HCT116 (cell line): ENCODE results near the gene TMEM121. TPM values are rescaled to one million over a fixed set of nuclear protein-coding genes. Genes with fewer than 3 reads are reported as not detected.

Experiments used
- ATAC-seq: fragments of 200-7000 bp; cut with Tn5 transposase; 2 replicates; pipeline ENCODE4 v1.9.1; 2020; ENCODE audit warnings: mild to moderate bottlenecking, moderate library complexity
- BruUV-seq: library from RNA; stranded (reverse); fragments of 400-500 nt; replicated peaks from 2 replicates; lab custom pipeline; 2021; lab: Mats Ljungman, UMichigan
- CTCF ChIA-PET: fragments of 300-600 bp; sonication (Branson Sonifier 250); formaldehyde crosslinking; loops from one replicate; lab custom pipeline; 2021; ENCODE audit warnings: antibody characterized with exemption; lab: Charles Lee
- POLR2A ChIA-PET: fragments of 300-600, 350-600 bp; sonication (Branson Sonifier 250); formaldehyde crosslinking; loops from one replicate; lab custom pipeline; 2021; ENCODE audit warnings: antibody characterized with exemption; lab: Charles Lee
- RAD21 ChIA-PET, 2 experiments: fragments of 300-600 bp; sonication (Branson Sonifier 250); formaldehyde crosslinking; loops; one replicate each; lab custom pipeline; 2023; ENCODE audit warnings: low total read pairs in 2 of 2; ENCODE audit not compliant: uncharacterized antibody in 2 of 2, unreplicated experiment in 2 of 2, low non-redundant PET in 1 of 2; lab: Charles Lee
- DNase-seq: peaks from one replicate; pipeline ENCODE4 v3.0.0-alpha.2; 2010; ENCODE audit warnings: low read depth, low spot score
- H2AFZ ChIP-seq: fragments of 200-600 bp; shearing (Covaris generic), sonication (generic); 2 replicates; pipeline ENCODE4 v1.6.1; 2017; ENCODE audit warnings: low read depth, mixed run types, mixed read lengths, antibody characterized with exemption, low read length; ENCODE audit not compliant: poor library complexity, severe bottlenecking
- H3K27ac ChIP-seq: 2 replicates; pipeline ENCODE4 v1.5.1; 2012; ENCODE audit warnings: low read depth, low read length
- H3K27me3 ChIP-seq: fragments of 200-600 bp; sonication (generic); 2 replicates; pipeline ENCODE4 v1.6.1; 2016; ENCODE audit warnings: mixed run types, low read length, mixed read lengths; ENCODE audit not compliant: insufficient read depth
- H3K36me3 ChIP-seq, 2 experiments: fragments of 200-500 bp in 1 of 2; fragments of 200-600 bp in 1 of 2; sonication (Bioruptor generic) in 1 of 2; sonication (generic) in 1 of 2; 2 replicates each; pipeline versions ENCODE4 v1.5.1 to v1.6.1; 2014 to 2016; ENCODE audit warnings: low read length in 2 of 2, inconsistent platforms in 1 of 2, mixed read lengths in 1 of 2, mixed run types in 1 of 2; ENCODE audit not compliant: insufficient read depth in 2 of 2, control insufficient read depth in 1 of 2
- H3K4me1 ChIP-seq, 2 experiments: fragments of 200-600 bp in 1 of 2; sonication (generic) in 1 of 2; 2 replicates each; pipeline versions ENCODE4 v1.5.1 to v1.6.1; 2012 to 2017; ENCODE audit warnings: low read length in 2 of 2, inconsistent platforms in 1 of 2, mild to moderate bottlenecking in 1 of 2, mixed read lengths in 1 of 2, mixed run types in 1 of 2, moderate library complexity in 1 of 2; ENCODE audit not compliant: insufficient read depth in 2 of 2, control insufficient read depth in 1 of 2
- H3K4me2 ChIP-seq: fragments of 200-600 bp; sonication (generic); 2 replicates; pipeline ENCODE4 v1.6.1; 2017; ENCODE audit warnings: mixed run types, low read length, mixed read lengths
- H3K4me3 ChIP-seq, 2 experiments: fragments of 200-600 bp in 1 of 2; sonication (generic) in 1 of 2; replicated peaks in 1 of 2; 2 replicates each; pipeline ENCODE4 v1.5.1; 2011 to 2016; ENCODE audit warnings: low read length in 2 of 2, control low read depth in 1 of 2, low read depth in 1 of 2, mild to moderate bottlenecking in 1 of 2, mixed read lengths in 1 of 2, mixed run types in 1 of 2
- H3K79me2 ChIP-seq: fragments of 200-600 bp; sonication (generic); 2 replicates; pipeline ENCODE4 v1.6.1; 2017; ENCODE audit warnings: mild to moderate bottlenecking, mixed run types, low read length, moderate library complexity, mixed read lengths; ENCODE audit not compliant: insufficient read depth
- H3K9ac ChIP-seq: fragments of 200-600 bp; sonication (generic); 2 replicates; pipeline ENCODE4 v1.6.1; 2016; ENCODE audit warnings: low read length, mixed read lengths
- H3K9me2 ChIP-seq: fragments of 200-600 bp; sonication (generic), shearing (Covaris generic); 2 replicates; pipeline ENCODE4 v1.6.1; 2017; ENCODE audit warnings: mixed run types, mild to moderate bottlenecking, moderate library complexity; ENCODE audit not compliant: insufficient read depth
- H3K9me3 ChIP-seq, 2 experiments: fragments of 200-500 bp in 1 of 2; fragments of 200-600 bp in 1 of 2; sonication (Bioruptor generic) in 1 of 2; sonication (generic) in 1 of 2; 2 replicates each; pipeline ENCODE4 v1.6.1; 2014 to 2017; ENCODE audit warnings: low read length in 2 of 2, mixed read lengths in 2 of 2, inconsistent platforms in 1 of 2, low read depth in 1 of 2, mild to moderate bottlenecking in 1 of 2, mixed run types in 1 of 2, moderate library complexity in 1 of 2; ENCODE audit not compliant: control insufficient read depth in 1 of 2, insufficient read depth in 1 of 2
- H4K20me1 ChIP-seq: fragments of 200-600 bp; sonication (generic), shearing (Covaris generic); 2 replicates; pipeline ENCODE4 v1.6.1; 2017; ENCODE audit warnings: mixed run types, mild to moderate bottlenecking, moderate library complexity; ENCODE audit not compliant: insufficient read depth
- ATF3 ChIP-seq: IDR thresholded peaks from 2 replicates; pipeline ENCODE4 v1.6.1; 2012
- CBX3 ChIP-seq: IDR thresholded peaks from 2 replicates; pipeline ENCODE4 v1.6.1; 2012; ENCODE audit warnings: low read depth
- EGR1 ChIP-seq: IDR thresholded peaks from 2 replicates; pipeline ENCODE4 v1.6.1; 2012; ENCODE audit warnings: low read depth
- EZH2 ChIP-seq: fragments of 200-600 bp; sonication (generic); IDR thresholded peaks from 2 replicates; pipeline ENCODE4 v1.6.1; 2017; ENCODE audit warnings: antibody characterized with exemption, mixed run types
- EZH2phosphoT487 ChIP-seq: fragments of 200-600 bp; IDR thresholded peaks from 2 replicates; pipeline ENCODE4 v1.6.1; 2018; ENCODE audit warnings: antibody characterized with exemption, borderline replicate concordance
- FOSL1 ChIP-seq: IDR thresholded peaks from 2 replicates; pipeline ENCODE4 v1.6.1; 2012; ENCODE audit warnings: low read depth
- JUND ChIP-seq: IDR thresholded peaks from 2 replicates; pipeline ENCODE4 v1.6.1; 2012
- POLR2A ChIP-seq: IDR thresholded peaks from 2 replicates; pipeline ENCODE4 v1.7.0; 2011; ENCODE audit warnings: borderline replicate concordance; ENCODE audit not compliant: insufficient read depth, insufficient read length; ENCODE audit errors: extremely low read depth
- POLR2AphosphoS5 ChIP-seq: IDR thresholded peaks from 2 replicates; pipeline ENCODE4 v1.6.1; 2011; ENCODE audit warnings: mild to moderate bottlenecking, low read depth, low read length, moderate library complexity
- RAD21 ChIP-seq: IDR thresholded peaks from 2 replicates; pipeline ENCODE4 v1.6.1; 2012; ENCODE audit warnings: low read depth, mild to moderate bottlenecking
- REST ChIP-seq: IDR thresholded peaks from 2 replicates; pipeline ENCODE4 v1.6.1; 2012; ENCODE audit warnings: low read depth
- SRF ChIP-seq: IDR thresholded peaks from 2 replicates; pipeline ENCODE4 v1.6.1; 2012; ENCODE audit warnings: low read depth
- TCF7L2 ChIP-seq: IDR thresholded peaks from 2 replicates; pipeline ENCODE4 v1.7.0; 2011; ENCODE audit warnings: borderline replicate concordance, inconsistent platforms; ENCODE audit not compliant: insufficient read depth, insufficient read length; ENCODE audit errors: extremely low read depth
- ZFX ChIP-seq: fragments of 450-650 bp; IDR thresholded peaks from 2 replicates; pipeline ENCODE4 v1.6.1; 2017
- ZNF274 ChIP-seq: fragments of 200-500 bp; sonication (Bioruptor generic); IDR thresholded peaks from 2 replicates; pipeline ENCODE4 v1.6.1; 2014; ENCODE audit warnings: mild to moderate bottlenecking, low read depth, low read length, inconsistent platforms
- intact Hi-C: fragments of 100-400 bp; cut with micrococcal nuclease; formaldehyde crosslinking; loops from 2 replicates; pipeline ENCODE4 v1.10.0; 2022
- total RNA-seq: library from RNA; stranded (reverse); gene quantifications from one replicate; pipeline ENCODE4 v1.2.1, GENCODE V29; 2021; ENCODE audit not compliant: unreplicated experiment

TMEM121 gene
- total RNA-seq, 1 experiment from 2014 or later = 5.5 TPM

- intact Hi-C loops = no loop called here
- no peaks in the 10 kb centered on the region for H3K79me2 ChIP-seq
- H3K9me3 ChIP-seq = no peaks in the 10 kb centered on the region
- H3K9me2 ChIP-seq = no peaks in the 10 kb centered on the region
- RAD21 ChIA-PET = interaction anchor here (1.0 to 2.0 kb wide), 4 partner anchors 9 to 109 kb away, joined by 5 to 16 read pairs (median 8); no protein-coding TSS in a partner anchor
- H3K36me3 ChIP-seq = no peaks in the 10 kb centered on the region
- no peak for TF ChIP-seq RAD21
- TF ChIP-seq FOSL1 = no peak
- no peak for TF ChIP-seq JUND
- no peak for TF ChIP-seq EGR1
- no peak for TF ChIP-seq REST
- no peak for TF ChIP-seq ZNF274
- no peak for TF ChIP-seq EZH2phosphoT487
- no peak for TF ChIP-seq SRF
- no peak for TF ChIP-seq POLR2AphosphoS5
- TF ChIP-seq ATF3 = no peak
- TF ChIP-seq ZFX = no peak
- TF ChIP-seq POLR2A = no peak
- TF ChIP-seq TCF7L2 = no peak
- no peak for TF ChIP-seq CBX3
- no peak for TF ChIP-seq EZH2
- TF ChIP-seq, all 23 proteins: peak for 0
- Histone ChIP-seq H3K4me1 (peaks cover 30 to 56% of the 10 kb centered on the region in 2 experiments), H3K4me2 (peak overlapping the region; percentile 100), H3K9ac (peak overlapping the region; percentile 99), H2AFZ (no peak overlapping the region), H3K27ac (peak overlapping the region; percentile 95; the same call in 1 of the 2 replicates), H3K27me3 (no peaks in the 10 kb centered on the region), H3K4me3 (peak overlapping the region in 1 of 2 experiments; percentile 77; a peak in 1 of 4 replicates), H4K20me1 (no peaks in the 10 kb centered on the region)
- ATAC-seq (no peak), DNase-seq (no peak)
- ChIA-PET CTCF (interaction anchor here (0.6 to 2.4 kb wide), 14 partner anchors 9 to 507 kb away, joined by 3 to 73 read pairs (median 6); partner anchors contain the start of gene TEDC1), POLR2A (interaction anchor here (2.2 kb wide), 1 partner anchor 10 kb away, joined by 29 read pairs; the partner anchor contains the start of gene TEDC1)
- BruUV-seq = no TSS peak
Measured at GRCh38 chr14:105480199-105480746, 46.1 kb upstream of the TMEM121 start.
